Stimulated activated naive CD4-positive, alpha-beta T cell treated with Interleukin-2 at 50 U/mL for 16 hours (primary cell): Measurements from ENCODE around the gene BICD2.

Source experiments
- DNase-seq: peaks from one replicate; lab custom pipeline; 2025; lab: John Stamatoyannopoulos, UW

BICD2 gene

GRCh38 chr9:92727716-92728700 lies 36.6 kb downstream of the BICD2 start:
- no peak for DNase-seq

DNA sequence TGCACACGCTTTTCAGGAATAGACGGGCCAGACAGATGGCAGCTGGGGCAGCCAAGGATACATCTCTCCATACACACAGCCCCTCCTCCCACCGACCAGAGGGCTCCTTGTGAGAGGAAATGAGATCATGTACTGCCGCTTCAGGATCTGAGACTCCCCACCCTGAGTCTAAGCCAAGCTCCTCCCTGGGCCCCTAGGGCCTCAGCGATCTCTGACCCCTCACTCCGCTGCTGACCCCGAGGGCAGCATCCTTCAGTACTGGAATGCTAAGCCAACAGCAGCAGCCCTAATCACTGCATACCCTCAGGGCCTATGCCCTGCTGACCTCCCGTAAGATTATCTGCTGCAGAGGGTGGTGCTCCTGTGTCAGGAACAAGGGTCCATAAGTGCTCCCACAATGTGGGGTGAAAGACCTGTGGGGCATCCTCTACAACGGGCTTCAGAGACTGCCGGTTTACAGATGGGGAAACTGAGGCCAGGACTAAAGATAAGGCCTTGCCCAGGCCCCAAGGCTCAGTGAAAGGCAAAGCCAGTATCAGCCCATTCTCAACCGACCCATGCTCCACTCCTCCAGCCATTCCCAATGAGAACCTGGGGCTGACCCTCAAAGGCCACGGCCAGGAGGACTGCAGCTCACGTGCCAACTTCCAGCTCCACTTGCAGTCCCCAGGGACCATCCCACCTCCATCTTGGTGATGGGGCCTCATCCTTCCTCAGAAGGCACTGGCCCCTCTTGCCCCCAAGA lies 37.5 kb downstream of the BICD2 start:
- DNase-seq = no peak

- DNase-seq = no peak
These were observed 38.3 kb downstream of the BICD2 start for GRCh38 chr9:92726348-92726747.

- no peak for DNase-seq
These were observed 38.9 kb downstream of the BICD2 start for GRCh38 chr9:92725766-92726165.

- no peak for DNase-seq
These were observed 39.4 kb downstream of the BICD2 start for GRCh38 chr9:92725266-92725545.

GRCh38 chr9:92724528-92725265 lies 39.9 kb downstream of the BICD2 start:
- DNase-seq = no peak

GRCh38 chr9:92723801-92724323 lies 40.8 kb downstream of the BICD2 start:
- DNase-seq = no peak

GRCh38 chr9:92723299-92723625 lies 41.4 kb downstream of the BICD2 start:
- DNase-seq = no peak

DNA sequence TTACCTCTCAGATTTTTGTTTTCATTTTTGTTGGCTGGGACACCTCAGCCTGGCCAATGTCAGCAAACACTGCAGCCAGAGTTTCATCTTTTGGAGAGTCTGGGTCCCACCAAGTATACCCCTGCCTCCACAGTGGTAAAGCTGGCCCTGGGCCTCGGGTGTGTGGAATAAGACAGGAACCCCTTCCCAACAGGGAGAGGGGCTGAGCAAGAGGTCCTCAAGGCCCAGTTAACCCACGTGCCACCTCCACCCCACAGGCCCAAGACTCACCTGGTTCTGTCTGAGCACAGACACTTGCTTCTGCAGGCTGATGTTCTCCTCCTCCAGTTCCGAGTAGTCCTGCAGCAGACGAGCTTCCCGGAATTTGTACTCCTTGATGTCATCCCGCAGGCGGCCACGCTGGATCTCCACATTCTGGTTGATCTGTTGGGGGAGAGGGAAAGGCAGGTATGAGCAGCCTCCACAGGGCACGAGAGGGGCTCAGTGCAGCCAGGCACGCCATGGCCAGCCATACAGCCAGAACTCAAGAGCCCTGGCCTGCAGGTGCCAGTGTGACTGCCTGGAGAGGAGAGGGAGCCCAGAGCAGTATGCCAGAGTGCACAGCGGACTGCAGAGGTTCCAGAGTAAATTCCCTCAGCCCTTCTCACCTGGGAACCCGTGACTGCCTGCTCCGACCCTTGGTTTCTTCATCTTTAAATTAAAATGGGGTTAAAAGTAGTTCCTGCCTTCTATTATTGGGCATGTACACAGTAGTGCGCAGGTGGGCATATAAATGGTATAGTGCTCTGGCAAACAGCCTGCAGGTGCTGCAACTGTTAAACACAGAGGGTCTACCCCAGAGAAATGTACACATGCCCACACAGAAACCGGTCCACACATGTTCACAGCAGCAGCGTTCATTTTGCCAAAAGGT lies 42.0 kb downstream of the BICD2 start:
- no peak for DNase-seq

- DNase-seq = no peak
These were observed 43.1 kb downstream of the BICD2 start for GRCh38 chr9:92721548-92721947.

- DNase-seq = no peak
These were observed 43.7 kb downstream of the BICD2 start for GRCh38 chr9:92720807-92721535.

GRCh38 chr9:92720209-92720765 lies 44.3 kb downstream of the BICD2 start:
- no peak for DNase-seq

GRCh38 chr9:92719028-92719647 lies 45.5 kb downstream of the BICD2 start:
- no peak for DNase-seq

GRCh38 chr9:92718086-92719001 lies 46.3 kb downstream of the BICD2 start:
- no peak for DNase-seq

GRCh38 chr9:92717201-92718085 lies 47.2 kb downstream of the BICD2 start:
- DNase-seq = no peak

DNA sequence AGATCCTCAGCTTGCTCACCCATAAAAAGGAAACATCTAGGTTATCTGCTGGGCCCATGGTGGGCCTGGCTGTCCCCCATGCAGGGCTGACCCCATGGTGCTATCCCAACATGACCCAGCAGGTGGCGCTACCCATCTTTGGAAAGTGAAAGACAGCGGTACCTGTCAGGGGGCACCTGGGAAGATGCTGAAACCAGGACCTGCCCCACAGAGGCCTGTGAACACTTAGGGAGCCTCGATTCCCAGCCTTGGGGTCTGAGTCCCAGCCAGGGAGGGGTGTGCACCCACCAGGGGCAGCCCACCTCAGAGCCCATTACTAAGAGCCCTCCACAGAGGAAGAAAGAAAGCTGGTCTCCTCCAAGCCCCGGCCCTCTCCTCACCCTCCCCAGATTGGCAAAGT lies 48.1 kb downstream of the BICD2 start:
- DNase-seq = peak; percentile 76

GRCh38 chr9:92715488-92716231 lies 49.0 kb downstream of the BICD2 start:
- DNase-seq = no peak
